Peyer's patch (tissue), 4 donors: ENCODE measurements around the gene NLRP11.

ENCODE experiments used
- CTCF ChIP-seq, 6 experiments: fragments of 450-650 bp in 4 of 6; fragments of 200-600 bp in 2 of 6; sonication (generic) in 1 of 6; IDR thresholded peaks; one replicate each; pipeline ENCODE4 v1.5.1; 2017 to 2019; ENCODE audit warnings: antibody characterized with exemption in 6 of 6, mild to moderate bottlenecking in 3 of 6, moderate library complexity in 1 of 6
- POLR2A ChIP-seq, 2 donors: fragments of 450-650 bp; IDR thresholded peaks; one replicate each; pipeline ENCODE4 v1.5.1; 2017; ENCODE audit warnings: antibody characterized with exemption in 2 of 2, mild to moderate bottlenecking in 2 of 2, moderate library complexity in 2 of 2

DNA sequence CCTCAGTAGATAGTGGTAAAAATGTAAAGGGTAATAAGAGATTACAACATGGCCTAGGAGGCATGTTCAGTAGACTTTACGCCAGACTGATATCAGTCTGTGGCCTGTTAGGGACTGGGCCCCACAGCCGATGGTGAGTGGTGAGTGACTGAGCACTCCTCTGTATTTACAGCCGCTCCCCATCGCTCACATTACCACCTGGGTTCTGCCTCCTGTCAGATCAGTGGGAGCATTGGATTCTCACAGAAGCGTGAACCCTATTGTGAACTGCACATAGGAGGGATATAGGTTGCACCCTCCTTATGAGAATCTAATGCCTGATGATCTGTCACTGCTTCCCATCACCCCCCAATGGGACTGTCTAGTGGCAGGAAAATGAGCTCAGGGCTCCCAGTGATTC lies 17.9 kb downstream of the NLRP11 start:
- TF ChIP-seq POLR2A (IDR thresholded peaks at IDR 0.05) (no peak), CTCF (IDR thresholded peaks at IDR 0.05) (no peak)
